NCI-H345 (cell line): Measurements from ENCODE around the gene THRSP.
"Not testable (repeated sequence)": the region's sequence is repeated elsewhere in the genome, so short reads cannot be mapped to it uniquely, and the experiment has no call there.

ENCODE experiments used
- DNase-seq: peaks from one replicate; lab custom pipeline; 2025; lab: John Stamatoyannopoulos, UW

The THRSP gene

DNA sequence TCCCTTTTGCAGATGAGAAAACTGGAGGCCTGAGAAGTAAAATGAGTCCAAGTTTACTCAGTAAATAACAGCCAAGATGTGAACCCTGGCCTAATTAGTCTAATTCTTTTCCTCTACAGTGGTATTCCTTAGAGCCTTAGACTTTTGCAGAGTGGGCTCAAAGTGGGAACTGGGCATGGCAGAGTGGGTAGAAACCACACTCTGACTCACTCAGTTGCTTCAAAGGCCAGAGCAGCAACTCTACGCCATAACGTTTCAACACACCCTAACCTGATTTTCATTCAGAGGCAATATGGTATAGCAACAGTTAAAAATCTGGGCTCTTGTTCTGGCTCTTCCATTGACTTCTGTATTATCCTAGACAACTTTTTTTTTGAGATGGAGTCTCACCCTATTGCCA, 2.8 kb downstream of the THRSP start:
- no peak for DNase-seq

DNA sequence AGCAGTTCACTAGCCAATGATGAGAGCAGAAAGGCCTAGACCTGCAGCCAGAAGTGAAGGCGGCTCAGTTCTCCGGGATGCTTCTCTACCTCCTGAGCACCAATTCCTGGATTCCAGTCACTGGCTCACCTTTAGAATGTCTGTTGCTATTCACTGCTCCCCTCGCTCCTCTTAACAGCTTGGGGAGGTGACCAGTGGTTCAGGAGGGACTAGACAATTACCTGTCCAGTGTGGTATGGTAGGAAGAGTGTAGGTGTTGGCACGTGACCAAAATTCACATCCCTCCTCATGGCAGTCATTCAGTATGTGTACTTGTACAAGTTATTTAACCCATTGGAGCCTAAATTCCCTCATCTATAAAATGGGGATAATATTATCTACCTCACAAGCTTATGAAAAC, 4.0 kb downstream of the THRSP start:
- DNase-seq, result no peak

DNA sequence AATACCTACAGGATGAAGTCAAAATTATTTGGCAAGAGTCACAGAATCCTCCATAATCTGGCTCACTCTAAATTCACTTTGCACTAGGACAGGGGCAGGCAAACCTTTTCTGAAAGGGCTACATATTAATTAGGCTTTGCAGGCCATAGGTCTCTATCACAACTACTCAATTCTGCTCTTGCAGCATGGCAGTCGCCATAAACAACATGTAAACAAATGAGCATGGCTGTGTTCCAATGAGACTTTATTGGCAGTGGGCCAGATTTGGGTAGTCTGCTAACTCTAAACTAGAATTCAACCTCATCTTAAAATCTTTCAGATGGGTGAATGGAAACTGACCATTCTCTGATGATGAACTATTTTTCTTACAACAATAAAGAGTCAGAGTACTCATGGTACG, 5.8 kb downstream of the THRSP start:
- peak; percentile 80 for DNase-seq

DNA sequence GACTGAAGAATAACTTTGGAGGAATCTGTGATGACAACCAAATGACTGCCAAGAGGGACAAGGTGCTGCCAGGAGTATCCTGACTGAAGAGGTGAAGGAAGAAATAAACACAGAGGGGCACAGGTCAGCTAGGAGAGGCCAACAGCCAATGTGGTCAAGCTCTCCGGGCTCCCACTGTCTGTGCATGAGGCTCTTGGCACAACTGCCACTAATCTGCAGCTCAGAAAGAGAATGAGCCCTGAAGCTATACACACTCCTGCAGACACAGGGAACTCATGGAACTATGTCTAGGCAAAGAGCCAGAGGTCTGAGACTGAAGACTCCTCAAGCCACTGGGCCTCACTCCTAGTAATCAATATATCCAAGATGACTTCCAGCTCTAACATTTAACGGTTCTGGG, 7.0 kb downstream of the THRSP start:
- no peak for DNase-seq

DNA sequence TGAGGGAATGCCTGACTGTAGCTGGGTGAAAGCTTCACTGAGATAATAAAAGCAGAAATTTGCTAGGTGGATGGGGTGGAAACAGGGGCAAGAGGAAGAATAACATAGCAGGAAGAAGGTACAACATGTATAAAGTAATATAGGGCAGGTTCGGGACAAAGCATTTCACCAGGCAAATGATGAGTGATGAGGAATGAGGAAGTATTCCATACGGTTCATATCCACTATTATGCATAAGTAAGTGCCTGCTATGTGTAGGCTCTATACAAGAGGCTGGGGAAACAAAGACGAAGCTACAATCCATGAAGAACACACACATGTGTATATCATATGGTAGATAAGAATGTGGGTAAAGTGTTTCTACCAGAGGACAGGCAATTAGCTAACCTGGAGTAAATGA, 8.1 kb downstream of the THRSP start:
- no peak for DNase-seq

DNA sequence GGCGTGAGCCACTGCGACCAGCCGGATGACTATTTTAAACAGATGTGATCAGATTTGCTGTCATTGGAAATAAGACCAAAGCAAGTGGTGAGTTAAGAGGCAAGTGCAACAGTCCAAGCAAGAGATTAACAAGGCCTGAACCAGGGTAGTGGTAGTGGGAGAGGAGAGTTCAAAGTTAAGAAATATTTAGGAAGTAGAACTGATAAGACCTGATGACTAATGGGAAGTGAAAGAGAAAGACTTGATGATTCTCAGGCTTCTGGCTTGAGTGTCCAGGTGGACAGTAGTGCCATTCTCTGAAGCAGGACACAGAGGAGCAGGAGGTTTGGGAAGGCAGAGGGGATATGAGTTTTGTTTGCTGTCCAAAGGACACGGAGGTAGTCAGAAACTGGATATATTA, 8.8 kb downstream of the THRSP start:
- DNase-seq, result no peak

DNA sequence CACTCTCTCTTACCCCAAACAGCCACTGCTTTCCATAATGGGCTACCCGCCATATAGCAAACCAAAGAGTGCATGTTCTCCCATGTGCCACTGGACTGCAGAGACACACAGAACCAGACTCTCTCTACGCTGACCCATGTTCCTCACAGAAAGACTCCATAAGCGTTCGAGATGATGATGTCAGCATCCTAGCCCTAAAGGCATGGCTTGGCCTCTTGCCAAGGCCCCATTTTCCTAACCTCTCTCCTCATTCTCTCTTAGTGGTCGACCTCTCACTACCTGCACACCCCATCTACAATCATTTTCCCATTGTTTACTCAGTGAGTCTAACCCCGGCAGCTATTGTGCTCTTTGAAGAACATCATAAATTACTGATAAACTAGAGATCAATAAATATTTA, 11.1 kb downstream of the THRSP start:
- DNase-seq, result peak; percentile 9

DNA sequence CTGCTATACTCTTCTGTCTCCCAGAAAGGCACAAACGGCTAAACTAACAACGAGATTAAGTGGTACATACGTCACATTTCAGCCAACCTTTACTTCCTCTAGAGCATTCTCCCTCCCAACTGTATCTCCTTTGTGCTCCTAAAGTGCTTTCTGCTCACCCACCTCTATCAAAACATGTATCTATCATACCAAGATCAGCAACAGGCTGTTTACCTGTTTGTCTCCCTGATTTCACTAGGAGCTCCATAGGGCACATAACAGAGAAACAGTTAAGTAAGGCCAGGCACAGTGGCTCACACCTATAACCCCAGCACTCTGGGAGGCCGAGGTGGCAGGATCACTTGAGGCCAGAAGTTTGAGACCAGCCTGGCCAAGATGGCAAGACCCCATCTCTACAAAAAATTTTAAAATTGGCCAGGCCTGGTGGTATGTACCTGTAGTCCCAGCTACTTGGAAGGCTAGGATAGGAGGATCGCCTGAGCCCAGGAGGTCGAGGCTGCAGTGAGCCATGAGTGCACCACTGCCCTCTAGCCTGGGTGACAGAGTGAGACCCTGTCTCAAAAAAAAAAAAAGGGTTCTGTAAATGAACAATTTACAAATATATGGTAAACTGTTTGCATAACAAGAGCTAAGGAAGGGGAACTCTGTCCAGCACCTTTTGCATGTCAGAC, 13.2 kb downstream of the THRSP start:
- DNase-seq, result no peak

DNA sequence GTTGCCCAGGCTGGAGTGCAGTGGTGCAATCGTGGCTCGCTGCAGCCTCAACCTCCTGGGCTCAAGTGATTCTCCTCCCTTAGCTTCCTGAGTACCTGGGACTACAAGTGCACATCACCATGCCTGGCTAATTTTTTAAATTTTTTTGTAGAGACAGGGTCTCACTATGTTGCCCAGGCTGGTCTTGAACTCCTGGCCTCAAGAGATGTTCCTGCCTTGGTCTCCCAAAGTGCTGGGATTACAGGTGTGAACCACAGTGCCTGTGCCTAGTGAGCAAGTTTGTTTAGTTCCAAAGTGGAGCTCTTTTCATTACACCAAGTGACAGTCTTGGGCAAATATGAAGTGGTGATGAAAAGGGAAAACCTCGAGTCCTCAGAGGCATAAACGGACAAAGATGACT, 13.9 kb downstream of the THRSP start:
- not testable (repeated sequence) for DNase-seq

DNA sequence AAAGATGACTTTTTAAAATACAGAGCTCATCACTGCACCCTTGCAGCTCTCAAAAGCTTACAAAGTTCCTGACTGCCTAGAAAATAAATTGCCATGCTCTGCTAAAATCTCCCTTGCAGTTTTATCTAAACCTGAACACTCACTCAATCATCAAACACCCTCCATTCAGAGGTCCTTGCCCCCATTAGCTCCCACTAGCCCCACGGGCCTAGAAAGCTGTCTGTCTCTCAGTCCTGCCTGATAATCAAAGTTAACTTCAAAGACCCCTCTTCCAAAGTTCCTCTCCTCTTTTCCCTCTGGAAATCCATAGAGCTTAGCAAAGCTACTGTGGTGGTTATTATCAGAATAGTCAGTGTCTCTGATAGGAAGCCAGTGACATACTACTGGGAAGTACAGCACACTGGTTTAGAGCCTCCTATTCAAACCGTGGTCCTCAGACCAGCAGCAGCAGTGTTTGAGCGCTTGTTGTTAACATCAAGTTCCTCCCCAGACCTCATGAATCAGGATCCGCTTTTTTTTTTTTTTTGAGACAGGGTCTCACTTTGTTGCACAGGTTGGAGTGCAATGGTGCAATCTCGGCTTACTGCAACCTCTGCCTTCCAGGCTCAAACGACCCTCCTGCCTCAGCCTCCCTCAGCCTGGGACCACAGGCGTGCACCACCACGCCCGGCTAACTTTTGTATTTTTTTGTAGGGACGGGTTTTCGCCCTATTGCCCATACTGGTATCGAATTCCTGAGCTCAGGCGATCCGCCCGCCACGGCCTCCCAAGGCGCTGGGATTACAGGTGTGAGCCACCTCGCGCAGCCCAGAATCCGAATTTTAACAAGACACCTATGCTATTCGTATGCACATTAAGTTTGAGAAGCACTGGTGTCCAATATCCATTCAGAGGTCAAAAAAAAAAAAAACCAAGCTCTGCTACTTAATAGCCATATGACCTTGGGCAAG, 14.8 kb downstream of the THRSP start:
- no peak for DNase-seq

DNA sequence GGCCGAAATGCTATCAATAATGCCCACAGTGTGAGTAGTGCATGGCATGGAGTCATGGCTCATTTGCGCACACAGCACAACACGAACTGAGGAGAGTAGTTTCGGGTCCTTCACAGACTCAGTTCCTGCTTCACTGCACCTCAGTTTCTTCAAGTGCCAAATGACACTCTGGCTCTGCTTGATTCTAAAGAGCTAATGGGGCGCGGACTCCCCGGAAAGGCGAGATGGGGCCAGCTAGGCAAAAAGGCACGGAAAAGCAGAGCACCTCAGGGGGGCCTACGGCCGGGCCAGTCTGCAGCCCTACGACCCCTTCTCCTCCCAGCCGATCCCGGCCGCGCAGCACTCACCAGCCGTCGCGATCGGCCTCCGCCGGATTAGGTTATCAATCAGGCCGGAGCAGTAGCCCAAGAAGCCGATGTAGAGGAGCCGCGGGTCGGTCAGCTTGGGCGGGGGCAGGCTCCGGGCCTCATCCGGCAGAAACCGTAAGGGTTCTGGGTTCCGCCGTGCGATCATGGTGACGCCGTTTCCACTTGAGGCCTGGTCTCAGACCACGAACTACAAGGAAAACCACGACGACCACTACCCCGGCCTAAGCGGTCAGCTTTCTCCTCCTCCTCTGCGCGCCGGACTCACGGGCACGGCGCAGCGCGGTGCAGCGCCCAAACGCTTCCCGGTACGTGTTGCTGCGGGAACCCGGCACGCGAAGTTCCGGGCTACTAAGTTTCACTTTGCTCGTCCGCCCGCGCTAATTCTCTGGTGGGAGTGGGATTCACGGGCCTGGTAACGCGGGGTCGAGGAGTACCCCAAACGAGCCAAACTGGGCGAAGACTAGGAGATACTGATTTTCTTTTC, 15.8 kb downstream of the THRSP start, which contains the start of gene NDUFC2:
Gene NDUFC2, minus strand, starts transcription at position 631 of the 852 bp plus-strand sequence. Its CDS starts 118 bp downstream, at position 513.
- DNase-seq, result peak; percentile 82

DNA sequence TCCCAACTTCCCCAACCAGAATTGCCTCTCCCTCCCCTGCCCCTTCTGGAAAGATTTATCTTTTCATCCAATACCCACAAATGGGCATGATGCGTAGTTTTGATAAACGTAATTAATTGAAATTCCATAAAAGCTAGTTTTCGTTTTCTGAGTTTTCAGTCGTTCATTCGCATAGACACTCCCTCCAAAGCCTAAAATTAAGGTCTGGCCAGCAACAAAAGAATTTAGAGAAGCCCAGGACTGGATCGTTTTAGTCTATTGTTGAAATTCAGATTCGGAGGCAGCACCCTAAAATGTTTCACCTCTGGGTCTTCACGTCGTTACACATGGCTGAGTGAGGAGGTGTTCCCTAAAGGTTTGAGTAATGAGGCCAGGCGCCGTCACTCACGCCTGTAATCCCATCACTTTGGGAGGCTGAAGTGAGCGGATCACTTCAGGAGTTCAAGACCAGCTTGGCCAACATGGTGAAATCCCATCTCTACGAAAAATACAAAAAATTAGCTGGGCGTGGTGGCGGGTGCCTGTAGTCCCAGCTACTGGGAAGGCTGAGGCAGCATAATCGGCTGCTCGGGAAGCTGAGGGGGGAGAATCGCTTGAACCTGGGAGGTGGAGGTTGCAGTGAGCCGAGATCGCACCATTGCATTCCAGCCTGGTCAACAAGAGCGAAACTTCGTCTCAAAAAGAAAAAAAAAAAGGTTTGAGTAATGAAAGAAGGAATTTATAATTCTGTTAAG, 16.6 kb downstream of the THRSP start:
- no peak for DNase-seq

DNA sequence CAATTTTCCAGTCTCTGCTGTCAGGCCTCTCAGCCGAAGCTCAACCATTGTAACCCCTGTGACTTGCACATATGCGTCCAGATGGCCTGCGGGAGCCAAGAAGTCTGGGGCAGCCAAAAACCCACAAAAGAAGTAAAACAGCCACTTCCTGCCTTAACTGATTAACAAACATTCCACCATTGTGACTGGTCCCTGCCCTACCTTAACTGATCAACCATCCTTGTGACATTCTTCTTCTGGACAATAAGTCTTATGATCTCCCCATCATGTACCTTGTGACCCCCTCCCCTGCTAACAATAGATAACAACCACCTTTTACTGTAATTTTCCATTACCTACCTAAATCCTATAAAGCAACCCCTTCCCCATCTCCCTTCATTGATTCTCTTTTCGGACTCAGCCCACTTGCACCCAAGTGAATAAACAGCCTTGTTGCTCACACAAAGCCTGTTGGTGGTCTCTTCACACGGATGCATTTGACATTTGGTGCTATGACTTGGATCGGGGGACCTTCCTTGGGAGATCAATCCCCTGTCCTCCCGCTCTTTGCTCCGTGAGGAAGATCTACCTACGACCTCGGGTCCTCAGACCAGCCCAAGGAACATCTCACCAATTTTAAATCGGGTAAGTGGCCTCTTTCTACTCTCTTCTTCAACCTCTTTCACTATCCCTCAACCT, 17.3 kb downstream of the THRSP start:
- no peak for DNase-seq

DNA sequence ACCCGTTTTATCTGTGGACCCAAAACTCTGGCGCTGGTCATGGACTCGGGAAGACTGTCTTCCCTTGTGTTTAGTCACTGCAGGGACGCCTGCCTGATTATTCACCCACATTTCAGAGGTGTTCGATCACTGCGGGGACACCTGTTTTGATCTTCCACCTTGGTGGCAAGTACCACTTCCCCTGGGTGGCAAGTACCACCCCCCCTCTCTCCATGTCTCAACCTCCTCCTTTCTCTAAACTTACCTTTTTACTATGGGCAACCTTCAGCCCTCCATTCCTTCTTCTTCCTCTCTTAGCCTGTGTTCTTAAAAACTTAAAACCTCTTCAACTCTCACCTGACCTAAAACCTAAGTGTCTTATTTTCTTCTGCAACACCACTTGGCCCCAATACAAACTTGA, 17.9 kb downstream of the THRSP start:
- no peak for DNase-seq

DNA sequence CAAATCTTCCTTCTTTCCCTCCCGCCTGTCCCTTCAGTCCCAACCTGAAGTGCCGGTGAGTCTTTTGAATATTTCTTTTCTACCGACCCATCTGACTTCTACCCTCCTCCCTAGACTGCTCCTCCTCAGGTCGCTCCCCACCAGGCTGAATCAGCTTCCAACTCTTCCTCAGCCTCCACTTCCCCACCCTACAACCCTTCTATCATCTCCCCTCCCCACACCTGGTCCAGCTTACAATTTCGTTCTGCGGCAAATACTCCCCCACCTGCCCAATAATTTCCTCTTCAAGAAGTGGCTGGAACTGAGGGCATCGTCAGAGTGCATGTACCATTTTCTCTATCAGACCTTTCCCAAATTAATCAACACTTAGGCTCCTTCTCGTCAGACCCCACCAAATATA, 18.5 kb downstream of the THRSP start:
- no peak for DNase-seq

DNA sequence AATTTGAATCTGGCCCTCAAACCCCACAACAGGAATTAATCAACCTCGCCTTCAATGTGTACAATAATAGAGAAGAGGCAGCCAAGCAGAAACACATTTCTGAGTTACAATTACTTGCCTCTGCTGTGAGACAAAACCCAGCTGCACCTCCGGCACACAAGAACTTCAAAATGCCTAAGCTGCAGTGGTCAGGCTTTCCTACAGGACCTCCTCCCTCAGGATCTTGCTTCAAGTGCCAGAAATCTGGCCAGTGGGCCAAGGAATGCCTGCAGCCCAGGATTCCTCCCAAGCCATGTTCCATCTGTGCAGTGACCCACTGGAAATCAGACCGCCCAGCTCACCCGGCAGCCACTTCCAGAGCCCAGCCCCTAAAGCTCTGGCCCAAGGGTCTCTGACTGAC, 19.4 kb downstream of the THRSP start:
- no peak for DNase-seq

DNA sequence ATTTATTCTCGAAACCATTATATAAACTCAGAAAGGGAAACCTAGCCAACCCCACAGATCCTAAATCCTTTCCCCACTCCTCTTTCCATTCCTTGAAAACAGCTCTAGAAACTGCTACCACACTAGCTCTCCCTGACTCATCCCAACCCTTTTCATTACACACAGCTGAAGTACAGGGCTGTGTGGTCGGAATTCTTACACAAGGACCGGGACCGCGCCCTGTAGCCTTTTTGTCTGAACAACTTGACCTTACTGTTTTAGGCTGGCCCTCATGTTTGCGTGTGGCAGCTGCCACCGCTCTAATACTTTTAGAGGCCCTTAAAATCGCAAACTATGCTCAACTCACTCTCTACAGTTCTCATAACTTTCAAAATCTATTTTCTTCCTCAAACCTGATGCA, 20.8 kb downstream of the THRSP start:
- not testable (repeated sequence) for DNase-seq

DNA sequence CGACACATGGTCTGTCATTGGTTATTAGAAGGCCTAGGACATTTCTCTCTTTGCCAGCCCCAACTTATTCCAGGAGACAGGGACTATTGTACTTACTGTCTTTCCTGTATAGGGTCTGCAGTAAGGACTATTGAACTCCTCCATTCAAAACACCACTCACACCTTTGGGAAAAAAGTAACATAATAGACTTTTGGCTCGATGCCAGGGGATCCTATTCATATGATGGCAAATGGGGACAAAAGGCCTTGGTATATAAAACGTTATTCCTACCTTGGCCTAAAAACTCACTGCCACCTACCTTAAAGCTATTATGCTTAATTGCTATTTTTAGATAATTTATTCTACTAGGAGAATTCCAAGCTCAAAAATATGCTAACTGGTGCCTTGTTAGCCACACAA, 22.3 kb downstream of the THRSP start:
- DNase-seq, result peak; percentile 70

DNA sequence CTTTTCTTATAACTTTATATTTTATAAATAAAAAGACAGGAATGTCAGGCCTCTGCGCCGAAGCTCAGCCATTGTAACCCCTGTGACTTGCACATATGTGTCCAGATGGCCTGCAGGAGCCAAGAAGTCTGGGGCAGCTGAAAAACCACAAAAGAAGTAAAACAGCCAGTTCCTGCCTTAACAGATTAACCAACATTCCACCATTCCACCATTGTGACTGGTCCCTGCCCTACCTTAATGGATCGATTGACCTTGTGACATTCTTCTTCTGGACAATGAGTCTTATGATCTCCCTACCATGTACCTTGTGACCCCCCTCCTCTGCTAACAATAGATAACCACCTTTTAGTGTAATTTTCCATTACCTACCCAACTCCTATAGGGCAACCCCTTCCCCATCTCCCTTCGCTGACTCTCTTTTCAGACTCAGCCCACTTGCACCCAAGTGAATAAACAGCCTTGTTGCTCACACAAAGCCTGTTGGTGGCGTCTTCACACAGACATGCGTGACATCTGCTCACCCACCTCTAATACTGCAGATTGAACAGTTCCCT, 22.9 kb downstream of the THRSP start:
- not testable (repeated sequence) for DNase-seq

DNA sequence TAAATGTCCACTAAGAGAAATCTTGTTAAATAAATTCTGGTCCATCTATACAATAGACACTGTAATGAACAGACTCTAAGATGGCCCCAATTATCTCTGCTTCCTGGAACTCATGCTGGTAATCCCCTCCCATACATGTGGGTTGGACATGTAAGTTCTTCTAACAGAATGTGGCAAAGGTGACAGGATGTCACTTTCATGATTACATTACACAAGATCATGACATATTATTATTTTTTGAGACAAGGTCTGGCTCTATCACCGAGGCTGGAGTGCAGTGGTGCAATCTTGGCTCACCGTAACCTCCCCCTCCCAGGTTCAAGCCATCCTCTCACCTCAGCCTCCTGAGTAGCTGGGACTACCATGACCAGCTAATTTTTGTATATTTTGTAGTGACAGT, 30.6 kb downstream of the THRSP start:
- no peak for DNase-seq
